ENCODE data around the gene OOSP2. TPM values are rescaled to one million over a fixed set of nuclear protein-coding genes. Genes with fewer than 3 reads are reported as not detected.

Gene OOSP2
- total RNA-seq, 1 donor from 2014 or later: not detected

- no peak for DNase-seq
- no peak for TF ChIP-seq CTCF (IDR thresholded peaks at IDR 0.05; ENCODE audit: borderline replicate concordance)
- intact Hi-C loops (cut with micrococcal nuclease): no loop called here
- H3K27me3 ChIP-seq (ENCODE audit: low read depth): no peaks in the 10 kb centered on the region
- no peaks in the 10 kb centered on the region for H3K36me3 ChIP-seq
- H3K4me3 ChIP-seq: no peak within 1 kb of the TSS
- H3K27ac ChIP-seq (replicated peaks): no peak within 1 kb of the TSS
- H3K4me1 ChIP-seq: no peaks in the 10 kb centered on the region
- H3K9me3 ChIP-seq (replicated peaks): peaks cover 5% of the 10 kb centered on the region
These were observed 16.2 kb downstream of the OOSP2 start, which contains the start of gene MS4A3 for GRCh38 chr11:60056349-60056969. Gene MS4A3, plus strand, starts transcription at chr11:60056665. Its CDS starts 4,496 bp downstream, at chr11:60061161.

GRCh38 chr11:60059052-60059451, 18.8 kb downstream of the OOSP2 start:
- Histone ChIP-seq H3K27me3 (ENCODE audit: low read depth) (no peaks in the 10 kb centered on the region), H3K4me1 (no peaks in the 10 kb centered on the region), H3K9me3 (replicated peaks) (peaks cover 5% of the 10 kb centered on the region), H3K36me3 (no peaks in the 10 kb centered on the region), H3K27ac (replicated peaks) (no peak overlapping the region), H3K4me3 (no peak overlapping the region)
- no peak for TF ChIP-seq CTCF (IDR thresholded peaks at IDR 0.05; ENCODE audit: borderline replicate concordance)
- no peak for DNase-seq
- intact Hi-C loops (cut with micrococcal nuclease): no loop called here

GRCh38 chr11:60059521-60060240, 19.5 kb downstream of the OOSP2 start:
- Histone ChIP-seq H3K27me3 (ENCODE audit: low read depth) (no peaks in the 10 kb centered on the region), H3K36me3 (no peaks in the 10 kb centered on the region), H3K27ac (replicated peaks) (no peak overlapping the region), H3K9me3 (replicated peaks) (peaks cover 5% of the 10 kb centered on the region), H3K4me3 (no peak overlapping the region), H3K4me1 (no peaks in the 10 kb centered on the region)
- DNase-seq: no peak
- TF ChIP-seq CTCF (IDR thresholded peaks at IDR 0.05; ENCODE audit: borderline replicate concordance): no peak
- intact Hi-C loops (cut with micrococcal nuclease): no loop called here

GRCh38 chr11:60064111-60064510, 23.9 kb downstream of the OOSP2 start:
- intact Hi-C loops (cut with micrococcal nuclease): no loop called here
- Histone ChIP-seq H3K27ac (replicated peaks) (no peak overlapping the region), H3K36me3 (no peaks in the 10 kb centered on the region), H3K4me3 (no peak overlapping the region), H3K27me3 (ENCODE audit: low read depth) (no peaks in the 10 kb centered on the region), H3K4me1 (no peaks in the 10 kb centered on the region), H3K9me3 (replicated peaks) (peaks cover 5% of the 10 kb centered on the region)
- no peak for TF ChIP-seq CTCF (IDR thresholded peaks at IDR 0.05; ENCODE audit: borderline replicate concordance)
- no peak for DNase-seq

- no peak for TF ChIP-seq CTCF (IDR thresholded peaks at IDR 0.05; ENCODE audit: borderline replicate concordance)
- no peak overlapping the region for H3K4me3 ChIP-seq
- no peaks in the 10 kb centered on the region for H3K27me3 ChIP-seq (ENCODE audit: low read depth)
- DNase-seq: no peak
- H3K36me3 ChIP-seq: no peaks in the 10 kb centered on the region
- H3K9me3 ChIP-seq (replicated peaks): no peaks in the 10 kb centered on the region
- no peaks in the 10 kb centered on the region for H3K4me1 ChIP-seq
- H3K27ac ChIP-seq (replicated peaks): no peak overlapping the region
- intact Hi-C loops (cut with micrococcal nuclease): no loop called here
These were observed 25.6 kb downstream of the OOSP2 start for GRCh38 chr11:60065801-60066200.
